PC-9 (cell line): Measurements from ENCODE around the gene CELSR3.

Source experiments
- EZH2 ChIP-seq: fragments of 200-600 bp; sonication (generic); IDR thresholded peaks from 2 replicates; pipeline ENCODE4 v1.8.0; 2017; ENCODE audit warnings: antibody characterized with exemption, low read depth
- TF ChIP-seq, protein P1 (sequence below): fragments of 200-600 bp; sonication (generic); conservative IDR thresholded peaks from 2 replicates; pipeline ENCODE4 v1.6.1; 2017; ENCODE audit warnings: mixed run types, antibody characterized with exemption, mild to moderate bottlenecking, moderate library complexity

DNA sequence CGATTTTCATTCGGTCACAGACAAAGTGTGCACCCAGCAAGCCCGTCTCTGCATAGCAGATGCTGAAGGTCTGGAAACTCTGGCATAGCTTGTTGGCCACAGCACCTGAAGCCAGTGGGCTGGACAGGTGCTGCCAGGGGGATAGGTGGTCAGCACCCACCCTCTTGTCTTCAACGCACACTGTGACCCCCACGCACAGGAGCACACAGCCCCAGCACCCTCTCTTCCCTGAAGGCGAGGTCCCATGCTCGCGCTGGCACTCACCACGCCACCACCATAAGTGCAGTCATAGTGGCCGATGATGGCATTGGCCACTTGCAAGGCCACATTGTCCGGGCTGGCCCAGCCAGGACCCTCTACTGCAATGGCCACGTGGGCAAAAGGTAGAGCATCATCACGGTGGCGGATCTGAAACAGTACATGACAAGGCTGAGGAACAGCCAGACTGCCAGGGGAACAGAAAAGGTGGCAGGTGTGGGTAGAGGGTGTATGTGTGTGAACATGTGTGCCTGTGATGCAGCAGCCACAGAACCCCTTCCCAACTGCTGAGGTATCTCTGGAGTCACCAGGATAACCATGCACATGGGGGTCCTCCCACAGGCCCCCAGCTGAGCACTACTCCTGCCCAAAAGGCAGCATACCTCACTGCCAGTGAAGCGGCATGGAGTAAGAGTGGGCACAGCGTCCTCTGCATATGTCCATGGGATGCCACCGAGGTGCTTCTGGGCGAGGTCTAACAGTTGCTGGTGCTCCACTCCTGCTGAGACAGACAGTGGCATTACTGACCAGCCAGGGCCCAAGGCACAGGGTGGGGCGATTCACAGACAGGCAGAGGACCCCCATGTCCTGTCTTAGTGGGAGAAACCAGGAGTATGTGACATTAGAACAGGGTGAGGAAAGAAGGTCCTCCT is 61.7 kb downstream of the CELSR3 start:
- no peak for TF ChIP-seq EZH2
- TF ChIP-seq, protein P1, sequence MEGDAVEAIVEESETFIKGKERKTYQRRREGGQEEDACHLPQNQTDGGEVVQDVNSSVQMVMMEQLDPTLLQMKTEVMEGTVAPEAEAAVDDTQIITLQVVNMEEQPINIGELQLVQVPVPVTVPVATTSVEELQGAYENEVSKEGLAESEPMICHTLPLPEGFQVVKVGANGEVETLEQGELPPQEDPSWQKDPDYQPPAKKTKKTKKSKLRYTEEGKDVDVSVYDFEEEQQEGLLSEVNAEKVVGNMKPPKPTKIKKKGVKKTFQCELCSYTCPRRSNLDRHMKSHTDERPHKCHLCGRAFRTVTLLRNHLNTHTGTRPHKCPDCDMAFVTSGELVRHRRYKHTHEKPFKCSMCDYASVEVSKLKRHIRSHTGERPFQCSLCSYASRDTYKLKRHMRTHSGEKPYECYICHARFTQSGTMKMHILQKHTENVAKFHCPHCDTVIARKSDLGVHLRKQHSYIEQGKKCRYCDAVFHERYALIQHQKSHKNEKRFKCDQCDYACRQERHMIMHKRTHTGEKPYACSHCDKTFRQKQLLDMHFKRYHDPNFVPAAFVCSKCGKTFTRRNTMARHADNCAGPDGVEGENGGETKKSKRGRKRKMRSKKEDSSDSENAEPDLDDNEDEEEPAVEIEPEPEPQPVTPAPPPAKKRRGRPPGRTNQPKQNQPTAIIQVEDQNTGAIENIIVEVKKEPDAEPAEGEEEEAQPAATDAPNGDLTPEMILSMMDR, result no peak
